GM18519 (cell line): ENCODE data around the gene MDH1B.

ENCODE experiments used
- ATAC-seq: cut with Tn5 transposase; IDR thresholded peaks from one replicate; pipeline ENCODE4 v1.9.1; 2021; ENCODE audit warnings: mild to moderate bottlenecking, moderate library complexity; ENCODE audit not compliant: unreplicated experiment, low FRiP score

Gene MDH1B

DNA sequence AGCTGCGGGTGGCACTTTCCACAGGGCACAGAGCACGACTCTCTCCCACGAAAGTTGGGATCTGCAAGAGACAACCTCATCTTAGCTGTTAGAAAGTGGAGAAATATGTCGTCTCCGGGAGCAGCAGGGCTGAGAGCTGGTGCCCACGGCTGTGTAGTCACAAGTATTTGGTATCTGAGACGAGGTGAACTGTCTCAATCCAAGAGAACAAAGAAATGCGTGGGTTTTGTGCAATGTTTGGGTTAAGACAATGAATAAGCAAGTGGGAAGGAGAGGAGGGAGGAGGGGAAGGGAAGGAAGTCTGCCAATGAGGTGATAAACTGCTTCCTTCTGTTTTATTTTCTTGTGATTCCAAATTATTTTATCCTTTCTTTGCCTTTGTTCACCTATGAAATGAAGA lies 65.0 kb downstream of the MDH1B start:
- no peak for ATAC-seq

DNA sequence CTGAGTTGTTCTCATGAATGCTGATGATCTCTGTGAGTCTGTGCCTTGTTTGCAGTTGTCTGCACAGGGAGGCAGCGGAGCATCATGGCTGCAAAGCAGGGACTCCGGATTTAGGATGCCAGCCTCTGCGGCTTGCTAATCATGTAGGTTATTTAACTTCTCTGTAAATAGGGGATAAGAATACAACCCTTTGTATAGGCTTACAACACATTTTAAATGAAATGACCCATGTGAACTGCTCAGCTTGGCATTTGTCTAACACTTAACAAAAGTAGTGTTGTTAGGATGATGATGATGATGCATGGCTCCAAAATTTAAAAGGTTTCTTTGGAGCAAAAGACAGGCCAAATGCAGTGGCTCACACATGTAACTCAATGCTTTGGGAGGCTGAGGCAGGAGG lies 66.3 kb downstream of the MDH1B start:
- ATAC-seq: no peak

DNA sequence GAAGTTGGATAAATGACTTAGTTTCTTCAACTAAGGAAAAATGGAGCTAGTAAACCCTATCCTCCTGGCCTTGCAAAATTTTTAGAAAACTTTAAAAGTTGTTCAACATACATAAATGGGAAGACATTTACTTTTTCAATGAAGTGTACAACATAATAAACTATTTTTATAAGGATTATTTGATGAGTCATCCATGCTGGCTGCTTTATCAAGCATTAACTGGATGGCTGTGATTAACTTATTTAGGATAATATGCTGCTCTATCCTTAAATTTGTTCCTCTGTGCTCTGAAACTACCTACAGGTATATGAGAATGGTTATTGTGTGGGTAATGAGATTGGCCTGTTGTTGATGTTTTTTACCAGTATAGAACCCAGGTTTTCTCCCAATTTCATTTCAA lies 68.2 kb downstream of the MDH1B start:
- ATAC-seq: no peak

DNA sequence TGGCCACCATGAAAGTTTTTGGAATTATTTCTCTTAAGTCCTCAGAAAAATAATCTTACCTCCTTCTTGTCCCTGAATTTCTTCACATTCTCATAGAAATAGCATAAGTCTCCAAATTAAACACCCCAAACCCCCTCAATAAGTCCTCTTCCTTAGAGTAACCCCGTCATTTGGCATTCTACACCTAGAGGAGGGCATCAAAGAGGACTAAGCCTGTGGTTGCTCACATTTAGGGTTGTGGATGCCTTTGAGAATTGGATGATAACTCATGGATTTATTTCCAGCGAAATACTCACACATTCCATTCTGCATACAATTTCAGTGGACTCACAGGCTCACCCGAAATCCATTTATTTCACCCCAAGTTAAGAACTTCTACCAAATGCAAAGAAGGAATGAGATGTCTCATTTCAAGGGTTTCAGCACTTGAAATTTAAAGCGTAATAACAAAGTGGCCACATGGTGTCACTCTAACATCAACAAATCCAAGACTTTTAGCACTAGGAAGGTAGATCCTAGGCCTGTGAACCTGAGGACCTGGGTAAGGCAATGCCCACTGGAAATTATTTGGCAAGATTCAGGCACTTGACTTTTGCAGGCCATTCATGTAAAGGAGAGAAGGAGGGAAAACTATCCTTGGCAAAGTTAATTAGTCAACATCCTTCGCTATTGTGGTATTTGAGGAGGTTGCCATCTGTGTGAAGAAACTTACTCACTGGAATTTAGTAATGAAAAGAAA lies 71.6 kb downstream of the MDH1B start:
- ATAC-seq: no peak

DNA sequence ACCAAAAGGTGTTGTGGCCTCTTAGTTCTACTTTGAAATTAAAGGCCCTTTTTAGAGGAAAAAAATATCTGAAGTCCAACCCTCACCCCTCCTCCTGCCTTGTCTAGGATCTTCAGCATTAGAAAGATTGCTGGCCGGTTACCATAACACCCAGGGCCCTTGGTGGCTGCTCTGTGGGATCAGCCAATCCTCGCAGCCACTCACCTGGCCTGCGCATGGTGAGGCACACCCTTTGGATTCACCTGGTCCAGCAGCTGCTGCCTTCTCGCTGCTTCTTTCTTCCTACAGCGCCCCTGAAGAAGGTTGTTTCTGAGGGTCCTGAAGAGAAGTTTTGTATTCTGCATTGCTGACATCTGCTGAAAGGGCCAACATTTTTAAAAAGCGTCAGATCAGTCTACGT lies 72.2 kb downstream of the MDH1B start:
- ATAC-seq: no peak

DNA sequence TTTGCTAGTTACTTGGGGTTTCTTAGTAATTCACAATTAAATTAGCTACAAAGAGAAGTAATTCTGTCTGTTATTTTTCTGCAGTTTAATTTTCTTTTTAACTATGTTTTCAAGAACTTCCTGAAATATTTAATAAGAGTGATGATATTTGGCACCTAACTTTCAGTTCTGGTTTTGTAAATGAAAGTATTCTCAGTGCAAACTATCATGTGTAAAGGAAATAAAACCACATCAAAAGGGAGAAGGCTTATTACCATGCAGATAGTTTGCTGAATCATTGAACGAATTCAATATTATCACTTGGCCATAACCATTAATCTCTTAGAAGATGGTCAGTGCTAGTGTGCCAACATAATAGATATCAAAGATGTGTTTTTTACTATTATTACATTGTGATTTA lies 76.1 kb downstream of the MDH1B start:
- ATAC-seq: no peak

DNA sequence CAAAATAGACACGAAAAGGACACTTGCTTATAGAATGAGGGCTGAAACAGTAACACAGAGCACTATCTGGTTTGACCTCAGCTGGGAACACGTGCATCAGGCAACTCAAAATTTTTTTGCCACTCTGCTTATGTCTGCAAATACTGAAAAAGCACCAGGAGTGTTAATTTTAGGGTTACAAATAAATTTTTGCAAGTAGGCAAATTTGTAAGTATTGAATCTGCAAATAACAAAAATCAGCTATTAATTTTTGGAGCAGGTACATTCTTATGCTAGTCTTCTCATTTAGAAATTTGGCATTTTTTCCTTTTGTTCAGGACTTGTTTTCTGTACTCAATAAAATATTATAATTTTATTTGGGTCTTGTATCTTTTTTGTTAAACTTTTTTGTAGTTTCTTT lies 76.7 kb downstream of the MDH1B start:
- no peak for ATAC-seq
